Measurements from ENCODE around the gene CEP85. TPM values are rescaled to one million over a fixed set of nuclear protein-coding genes. Genes with fewer than 3 reads are reported as not detected.

Gene CEP85
- total and polyA plus RNA-seq, 9 of the 15 experiments (the other 6 are each of a cell fraction or from before 2014, with no cell fraction given) = 42.1 to 140 (median 92.6) TPM

GRCh38 chr1:26190373-26190987 lies 43.5 kb upstream of the CEP85 start, which contains the start of gene CATSPER4 (continued):
- TF ChIP-seq REST (IDR thresholded peaks at IDR 0.05; ENCODE audit: borderline replicate concordance) = peak; percentile 82
- no peak for TF ChIP-seq REST (CRISPR knock-in tag; IDR thresholded peaks at IDR 0.05; ENCODE audit: low read depth)
- no peak for TF ChIP-seq TAF1 (IDR thresholded peaks at IDR 0.05; ENCODE audit: control insufficient read depth, extremely low read depth, insufficient read depth, low read length, severe bottlenecking)
- 0 out of 2 replicates have a peak, but pooled peaks have one; percentile 27 for TF ChIP-seq ZNF24 (IDR thresholded peaks at IDR 0.05)
- TF ChIP-seq CREBBP (IDR thresholded peaks at IDR 0.05; ENCODE audit: low read depth, low read length) = no peak
- no peak for TF ChIP-seq GTF2B (IDR thresholded peaks at IDR 0.05; ENCODE audit: extremely low read depth, insufficient read length)
- TF ChIP-seq SIX5 (IDR thresholded peaks at IDR 0.05; ENCODE audit: borderline replicate concordance in 1 of 2, insufficient read depth in 1 of 2, low read depth in 1 of 2, low read length in 2 of 2) = no peak
- TF ChIP-seq MAZ (CRISPR knock-in tag; conservative IDR thresholded peaks at IDR 0.05 in 1 of 2, IDR thresholded peaks at IDR 0.05 in 1 of 2) = peak in 1 of 2 experiments; percentile 47; a peak in 2 of 4 replicates
- no peak for TF ChIP-seq TFAP4 (CRISPR knock-in tag; IDR thresholded peaks at IDR 0.05; ENCODE audit: borderline replicate concordance)
- no peak for TF ChIP-seq HCFC1 (IDR thresholded peaks at IDR 0.05; ENCODE audit: low read depth, low read length)
- TF ChIP-seq ZNF584 (CRISPR knock-in tag; IDR thresholded peaks at IDR 0.05; ENCODE audit: low read depth) = no peak
- no peak for TF ChIP-seq MAX (CRISPR knock-in tag; IDR thresholded peaks at IDR 0.05)
- peak; percentile 68 to 82 (median 74) for TF ChIP-seq CTCF (IDR thresholded peaks at IDR 0.05 in 2 of 3, conservative IDR thresholded peaks at IDR 0.05 in 1 of 3; ENCODE audit: insufficient read depth in 2 of 3, low read depth in 1 of 3, low read length in 3 of 3)

Measured in K562 (cell line).